ENCODE results near the gene C19orf38. TPM values are rescaled to one million over a fixed set of nuclear protein-coding genes. Genes with fewer than 3 reads are reported as not detected.
A peak's percentile ranks its signal among the peaks of the same experiment; 100 is the strongest.

The C19orf38 gene
- total and polyA plus RNA-seq, 9 of the 15 experiments (the other 6 are each of a cell fraction or from before 2014, with no cell fraction given): 0.14 to 0.18 TPM; not detected in 7

- TF ChIP-seq CTBP1 (IDR thresholded peaks at IDR 0.05; ENCODE audit: borderline replicate concordance): peak; percentile 65
- TF ChIP-seq HINFP (tag; conservative IDR thresholded peaks at IDR 0.05; ENCODE audit: low read depth): peak; percentile 72; the same call in 1 of the 2 replicates
- no peak for TF ChIP-seq POLR2G (IDR thresholded peaks at IDR 0.05; ENCODE audit: low read depth, low read length)
- no peak; the same call in 1 of the 2 replicates for TF ChIP-seq ARID1B (IDR thresholded peaks at IDR 0.05)
- no peak for TF ChIP-seq HEY1 (CRISPR knock-in tag; IDR thresholded peaks at IDR 0.05; ENCODE audit: borderline replicate concordance)
- TF ChIP-seq ZNF175 (CRISPR knock-in tag; IDR thresholded peaks at IDR 0.05; ENCODE audit: low read depth): peak; percentile 98
- no peak for TF ChIP-seq IRF2 (CRISPR knock-in tag; IDR thresholded peaks at IDR 0.05)
- TF ChIP-seq ZFP1 (CRISPR knock-in tag; IDR thresholded peaks at IDR 0.05): no peak; the same call in 1 of the 2 replicates
- peak; percentile 85 for TF ChIP-seq CREB1 (IDR thresholded peaks at IDR 0.05)
- peak; percentile 91 for TF ChIP-seq CREB1 (CRISPR knock-in tag; IDR thresholded peaks at IDR 0.05)
- peak; percentile 97 for TF ChIP-seq AFF4 (CRISPR knock-in tag; IDR thresholded peaks at IDR 0.05)
- TF ChIP-seq TRIM25 (IDR thresholded peaks at IDR 0.05; ENCODE audit: borderline replicate concordance): 0 out of 2 replicates have a peak, but pooled peaks have one; percentile 63
- TF ChIP-seq FOXA1 (IDR thresholded peaks at IDR 0.05; ENCODE audit: borderline replicate concordance): no peak
- peak; percentile 0 for TF ChIP-seq FOS (IDR thresholded peaks at IDR 0.05; ENCODE audit: extremely low read depth, insufficient read length)
- peak; percentile 97 for TF ChIP-seq MNT (conservative IDR thresholded peaks at IDR 0.05)
- no peak for TF ChIP-seq RAD21 (CRISPR knock-in tag; conservative IDR thresholded peaks at IDR 0.05 in 1 of 2, IDR thresholded peaks at IDR 0.05 in 1 of 2)
- TF ChIP-seq MXD1 (CRISPR knock-in tag; IDR thresholded peaks at IDR 0.05; ENCODE audit: borderline replicate concordance, poor library complexity, severe bottlenecking): peak; percentile 28
Measured at GRCh38 chr19:10836479-10837330, 11.5 kb upstream of the C19orf38 start (continued).

Data from K562 (cell line).